IMR-90 (cell line): ENCODE measurements around the gene TUBGCP2. TPM values are rescaled to one million over a fixed set of nuclear protein-coding genes. Genes with fewer than 3 reads are reported as not detected.

Experiments used
- ATAC-seq: fragments of 200-7000 bp; cut with Tn5 transposase; 2 replicates; pipeline ENCODE4 v1.9.1; 2020; ENCODE audit warnings: low read depth, mild to moderate bottlenecking, moderate library complexity
- BruUV-seq: library from RNA; stranded (reverse); fragments of 400-500 nt; replicated peaks from 2 replicates; lab custom pipeline; 2021; lab: Mats Ljungman, UMichigan
- CTCF ChIA-PET: fragments of 300-600 bp; formaldehyde crosslinking; extraction: SDS; loops from one replicate; lab custom pipeline; 2021; ENCODE audit warnings: antibody characterized with exemption; lab: Yijun Ruan, JAX
- POLR2A ChIA-PET: fragments of 300-600 bp; sonication (Branson Sonifier 250); formaldehyde crosslinking; loops from one replicate; lab custom pipeline; 2022; ENCODE audit warnings: antibody characterized with exemption; ENCODE audit not compliant: unreplicated experiment; lab: Charles Lee
- DNase-seq: peaks from one replicate; pipeline ENCODE4 v3.0.0; 2013
- H2AFZ ChIP-seq: replicated peaks from 2 replicates; pipeline ENCODE3; 2013; ENCODE audit warnings: low read length, mild to moderate bottlenecking; ENCODE audit not compliant: poor library complexity
- H2AK5ac ChIP-seq: 2 replicates; pipeline ENCODE4 v1.6.1; 2013; ENCODE audit warnings: low read depth, low read length, inconsistent platforms
- H2AK9ac ChIP-seq: replicated peaks from 2 replicates; pipeline ENCODE3; 2013; ENCODE audit warnings: mild to moderate bottlenecking, low read depth, low read length, moderate library complexity; ENCODE audit not compliant: poor library complexity
- H2BK120ac ChIP-seq: 2 replicates; pipeline ENCODE4 v1.6.1; 2013; ENCODE audit warnings: low read depth, low read length, inconsistent platforms
- H2BK15ac ChIP-seq: 3 replicates; pipeline ENCODE4 v1.6.1; 2013; ENCODE audit warnings: low read depth, low read length, inconsistent platforms
- H2BK20ac ChIP-seq: 2 replicates; pipeline ENCODE4 v1.6.1; 2013; ENCODE audit warnings: low read depth, mild to moderate bottlenecking, inconsistent platforms, low read length, moderate library complexity
- H2BK5ac ChIP-seq: 2 replicates; pipeline ENCODE4 v1.6.1; 2013; ENCODE audit warnings: mild to moderate bottlenecking, low read depth, low read length, inconsistent platforms; ENCODE audit not compliant: poor library complexity, severe bottlenecking
- H3K14ac ChIP-seq: replicated peaks from 2 replicates; pipeline ENCODE4 v1.6.1; 2013; ENCODE audit warnings: low read depth, low read length, inconsistent platforms
- H3K18ac ChIP-seq: 2 replicates; pipeline ENCODE4 v1.6.1; 2013; ENCODE audit warnings: low read depth, low read length, control low read depth
- H3K23ac ChIP-seq: 2 replicates; pipeline ENCODE4 v1.6.1; 2013; ENCODE audit warnings: low read depth, low read length, inconsistent platforms
- H3K27ac ChIP-seq: 2 replicates; pipeline ENCODE4 v1.5.1; 2013; ENCODE audit warnings: mild to moderate bottlenecking, control low read depth, low read length; ENCODE audit not compliant: insufficient read depth
- H3K27me3 ChIP-seq: 2 replicates; pipeline ENCODE4 v1.6.1; 2013; ENCODE audit warnings: low read length; ENCODE audit not compliant: control insufficient read depth, insufficient read depth
- H3K36me3 ChIP-seq: 2 replicates; pipeline ENCODE4 v1.6.1; 2013; ENCODE audit warnings: low read length, mixed read lengths; ENCODE audit not compliant: control insufficient read depth, insufficient read depth
- H3K4ac ChIP-seq: 2 replicates; pipeline ENCODE4 v1.6.1; 2013; ENCODE audit warnings: low read depth, low read length, inconsistent platforms
- H3K4me1 ChIP-seq: 2 replicates; pipeline ENCODE4 v1.6.1; 2013; ENCODE audit warnings: low read length, mixed read lengths; ENCODE audit not compliant: control insufficient read depth, insufficient read depth
- H3K4me2 ChIP-seq: 2 replicates; pipeline ENCODE4 v1.6.1; 2013; ENCODE audit warnings: low read depth, mild to moderate bottlenecking, control low read depth, low read length, moderate library complexity
- H3K4me3 ChIP-seq: 2 replicates; pipeline ENCODE4 v1.5.1; 2013; ENCODE audit warnings: low read depth, mild to moderate bottlenecking, control low read depth, low read length, moderate library complexity; ENCODE audit not compliant: insufficient read depth
- H3K56ac ChIP-seq: 2 replicates; pipeline ENCODE4 v1.6.1; 2013; ENCODE audit warnings: low read length, inconsistent platforms; ENCODE audit not compliant: insufficient read depth; ENCODE audit errors: extremely low read depth
- H3K79me1 ChIP-seq, 2 experiments: 2 replicates each; pipeline ENCODE4 v1.6.1; 2013; ENCODE audit warnings: low read length in 2 of 2, inconsistent platforms in 1 of 2, low read depth in 1 of 2
- H3K9ac ChIP-seq: 2 replicates; pipeline ENCODE4 v1.6.1; 2013; ENCODE audit warnings: low read depth, low read length, control low read depth
- H3K9me1 ChIP-seq: 2 replicates; pipeline ENCODE4 v1.6.1; 2013; ENCODE audit warnings: low read length, inconsistent platforms; ENCODE audit not compliant: insufficient read depth
- H3K9me3 ChIP-seq: 2 replicates; pipeline ENCODE4 v1.6.1; 2013; ENCODE audit warnings: low read length; ENCODE audit not compliant: control insufficient read depth, insufficient read depth
- H4K20me1 ChIP-seq: 2 replicates; pipeline ENCODE4 v1.6.1; 2013; ENCODE audit warnings: low read length, inconsistent platforms; ENCODE audit not compliant: insufficient read depth
- H4K5ac ChIP-seq: 2 replicates; pipeline ENCODE4 v1.6.1; 2013; ENCODE audit warnings: mild to moderate bottlenecking, low read depth, low read length, control low read depth
- H4K8ac ChIP-seq, 2 experiments: 2 replicates each; pipeline ENCODE4 v1.6.1; 2013; ENCODE audit warnings: low read depth in 2 of 2, low read length in 2 of 2, control low read depth in 1 of 2, inconsistent platforms in 1 of 2
- H4K91ac ChIP-seq: 2 replicates; pipeline ENCODE4 v1.6.1; 2013; ENCODE audit warnings: low read depth, low read length, inconsistent platforms; ENCODE audit not compliant: insufficient read depth
- BHLHE40 ChIP-seq: fragments of 150-350 bp; IDR thresholded peaks from 2 replicates; pipeline ENCODE4 v1.6.1; 2016; ENCODE audit warnings: mild to moderate bottlenecking, low read depth, low read length
- CEBPB ChIP-seq: IDR thresholded peaks from 2 replicates; pipeline ENCODE4 v1.6.1; 2012; ENCODE audit warnings: low read depth, low read length, improper control_type of control experiment
- CHD1 ChIP-seq: IDR thresholded peaks from 2 replicates; pipeline ENCODE4 v1.6.1; 2012; ENCODE audit warnings: low read depth, low read length, improper control_type of control experiment
- CTCF ChIP-seq: conservative IDR thresholded peaks from 2 replicates; pipeline ENCODE4 v1.5.1; 2012; ENCODE audit warnings: mild to moderate bottlenecking, low read depth, low read length, improper control_type of control experiment
- FOS ChIP-seq: fragments of 150-350 bp; IDR thresholded peaks from 2 replicates; pipeline ENCODE4 v1.6.1; 2016; ENCODE audit warnings: low read depth, low read length
- MAFK ChIP-seq: IDR thresholded peaks from 2 replicates; pipeline ENCODE4 v1.6.1; 2012; ENCODE audit warnings: low read depth, low read length, improper control_type of control experiment
- MAZ ChIP-seq: IDR thresholded peaks from 2 replicates; pipeline ENCODE4 v1.6.1; 2012; ENCODE audit warnings: low read depth, mild to moderate bottlenecking, low read length, improper control_type of control experiment, moderate library complexity, borderline replicate concordance
- MXI1 ChIP-seq: IDR thresholded peaks from 2 replicates; pipeline ENCODE4 v1.6.1; 2012; ENCODE audit warnings: low read depth, mild to moderate bottlenecking, low read length, moderate library complexity, borderline replicate concordance
- NFE2L2 ChIP-seq: fragments of 150-350 bp; IDR thresholded peaks from 2 replicates; pipeline ENCODE4 v1.6.1; 2016; ENCODE audit warnings: low read depth, mild to moderate bottlenecking, low read length
- POLR2A ChIP-seq: IDR thresholded peaks from 2 replicates; pipeline ENCODE4 v1.6.1; 2012; ENCODE audit warnings: mild to moderate bottlenecking, low read depth, low read length
- RCOR1 ChIP-seq: IDR thresholded peaks from 2 replicates; pipeline ENCODE4 v1.6.1; 2012; ENCODE audit warnings: mild to moderate bottlenecking, low read length, improper control_type of control experiment; ENCODE audit not compliant: insufficient replicate concordance
- RFX5 ChIP-seq: IDR thresholded peaks from 2 replicates; pipeline ENCODE4 v1.8.0; 2012; ENCODE audit warnings: low read depth, mild to moderate bottlenecking, low read length, moderate library complexity
- SMC3 ChIP-seq: fragments of 150-350 bp; IDR thresholded peaks from 2 replicates; pipeline ENCODE4 v1.6.1; 2016; ENCODE audit warnings: low read depth, mild to moderate bottlenecking, antibody characterized with exemption, low read length, moderate library complexity
- whole genome bisulfite sequencing, 2 experiments: methylation state at CpG; one replicate each; pipeline versions ENCODE4 v1.1.5 to v1.1.7; 2013; ENCODE audit warnings: missing lambda C conversion rate in 2 of 2; ENCODE audit not compliant: insufficient read length in 1 of 2; ENCODE audit errors: extremely low coverage in 2 of 2; 5-methylcytosine and 5-hydroxymethylcytosine counted together
- dilution Hi-C: fragments of 300-500 bp; cut with HindIII; formaldehyde crosslinking; loops from one replicate; pipeline ENCODE4 v1.14.3; 2018; ENCODE audit warnings: low sequenced_read_pairs; ENCODE audit not compliant: unreplicated experiment
- in situ Hi-C: fragments of 300-500 bp; cut with MboI; formaldehyde crosslinking; loops from 3 replicates; pipeline ENCODE4 v1.14.3; 2019; ENCODE audit warnings: low sequenced_read_pairs, inconsistent platforms, mixed read lengths
- intact Hi-C: fragments of 100-400 bp; cut with micrococcal nuclease; formaldehyde crosslinking; loops from 2 replicates; pipeline ENCODE4 v1.10.0; 2022
- polyA plus RNA-seq, 3 experiments: library from polyadenylated mRNA; depleted of rRNA; stranded (reverse); fragments of >200 nt; gene quantifications; 2 replicates each; pipeline ENCODE4 v1.2.3, GENCODE V29; 2012; ENCODE audit warnings: low replicate concordance in 1 of 3
- total RNA-seq: library from RNA; depleted of rRNA; stranded (reverse); fragments of >200 nt; gene quantifications from 2 replicates; pipeline ENCODE4 v1.2.3, GENCODE V29; 2012
- TF ChIP-seq, protein P1 (sequence below): fragments of 150-350 bp; IDR thresholded peaks from 2 replicates; pipeline ENCODE4 v1.6.1; 2016; ENCODE audit warnings: low read depth, mild to moderate bottlenecking, low read length, moderate library complexity, borderline replicate concordance

Gene TUBGCP2
- total and polyA plus RNA-seq, 2 of the 4 experiments (the other 2 are of a cell fraction): 48.1 to 72.6 TPM

- H4K91ac ChIP-seq: no peak overlapping the region
These were observed 55.2 kb downstream of the TUBGCP2 start for GRCh38 chr10:133253361-133253955.

More at GRCh38 chr10:133253361-133253955, 55.2 kb downstream of the TUBGCP2 start:
- ChIA-PET POLR2A (no interaction called here), CTCF (no interaction called here)
- intact Hi-C loops: no loop called here
- no peaks in the 10 kb centered on the region for H3K9me1 ChIP-seq
- H3K79me1 ChIP-seq: no peaks in the 10 kb centered on the region
- H3K4me2 ChIP-seq: no peak overlapping the region
- H2AK9ac ChIP-seq: no peak overlapping the region
- H3K56ac ChIP-seq: no peak overlapping the region
- DNase-seq (no peak), ATAC-seq (no peak)
- no peak overlapping the region for H2AK5ac ChIP-seq
- dilution Hi-C loops: no loop called here
- 76% methylated on average over 5 of the region's 22 CpGs; no CpG with 5 or more reads in 1 of the 2 experiments for WGBS, 2 experiments
- in situ Hi-C loops: loop anchor here (25.0 kb wide), 1 partner anchor 591 kb away; no protein-coding TSS in a partner anchor
- H3K4me3 ChIP-seq: no peak overlapping the region
- H3K23ac ChIP-seq: no peak overlapping the region
- H3K9ac ChIP-seq: no peak overlapping the region
- H2BK120ac ChIP-seq: no peak overlapping the region
- no peak overlapping the region for H2BK5ac ChIP-seq
- no TSS peak for BruUV-seq
- H4K20me1 ChIP-seq: no peaks in the 10 kb centered on the region
- H3K14ac ChIP-seq: no peak overlapping the region
- peaks cover 3% of the 10 kb centered on the region for H3K4me1 ChIP-seq
- H2BK20ac ChIP-seq: no peak overlapping the region
- H4K5ac ChIP-seq: no peak overlapping the region
- peaks cover 12% of the 10 kb centered on the region for H3K27me3 ChIP-seq
- no peak overlapping the region for H3K27ac ChIP-seq
- H3K18ac ChIP-seq: no peak overlapping the region
- H2AFZ ChIP-seq: no peak overlapping the region
- no peaks in the 10 kb centered on the region for H3K36me3 ChIP-seq
- no peak for TF ChIP-seq MXI1
- no peak for TF ChIP-seq BHLHE40
- no peak for TF ChIP-seq CHD1
- no peak for TF ChIP-seq MAZ
- TF ChIP-seq CEBPB: no peak
- TF ChIP-seq, protein P1, sequence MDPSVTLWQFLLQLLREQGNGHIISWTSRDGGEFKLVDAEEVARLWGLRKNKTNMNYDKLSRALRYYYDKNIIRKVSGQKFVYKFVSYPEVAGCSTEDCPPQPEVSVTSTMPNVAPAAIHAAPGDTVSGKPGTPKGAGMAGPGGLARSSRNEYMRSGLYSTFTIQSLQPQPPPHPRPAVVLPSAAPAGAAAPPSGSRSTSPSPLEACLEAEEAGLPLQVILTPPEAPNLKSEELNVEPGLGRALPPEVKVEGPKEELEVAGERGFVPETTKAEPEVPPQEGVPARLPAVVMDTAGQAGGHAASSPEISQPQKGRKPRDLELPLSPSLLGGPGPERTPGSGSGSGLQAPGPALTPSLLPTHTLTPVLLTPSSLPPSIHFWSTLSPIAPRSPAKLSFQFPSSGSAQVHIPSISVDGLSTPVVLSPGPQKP: no peak
- TF ChIP-seq RFX5: no peak
- no peak for TF ChIP-seq NFE2L2
- no peak for TF ChIP-seq FOS
- TF ChIP-seq MAFK: no peak
- no peak for TF ChIP-seq RCOR1
- TF ChIP-seq POLR2A: no peak
- no peak for TF ChIP-seq SMC3
- no peak for TF ChIP-seq CTCF
- no peaks in the 10 kb centered on the region for H3K9me3 ChIP-seq
- H3K4ac ChIP-seq: no peak overlapping the region
- H2BK15ac ChIP-seq: no peak overlapping the region
- no peak overlapping the region for H4K8ac ChIP-seq
